HUES64 (cell line): Measurements from ENCODE around the gene MYADML2.

ENCODE experiments used
- H3K27ac ChIP-seq: 2 replicates; pipeline ENCODE4 v1.7.0; 2013; ENCODE audit warnings: low read depth, low read length, inconsistent platforms
- H3K27me3 ChIP-seq: 2 replicates; pipeline ENCODE4 v1.6.1; 2013; ENCODE audit warnings: mild to moderate bottlenecking, low read length; ENCODE audit not compliant: insufficient read depth
- H3K36me3 ChIP-seq: 2 replicates; pipeline ENCODE4 v1.6.1; 2013; ENCODE audit warnings: mild to moderate bottlenecking, low read length; ENCODE audit not compliant: insufficient read depth
- H3K4me1 ChIP-seq: 2 replicates; pipeline ENCODE4 v1.6.1; 2013; ENCODE audit warnings: mild to moderate bottlenecking, low read length, moderate library complexity; ENCODE audit not compliant: insufficient read depth
- H3K4me3 ChIP-seq: 2 replicates; pipeline ENCODE4 v1.5.1; 2013; ENCODE audit warnings: mild to moderate bottlenecking, low read length, moderate library complexity
- H3K9ac ChIP-seq: 2 replicates; pipeline ENCODE4 v1.6.1; 2013; ENCODE audit warnings: mild to moderate bottlenecking, low read depth, low read length
- H3K9me3 ChIP-seq: 2 replicates; pipeline ENCODE4 v1.6.1; 2013; ENCODE audit warnings: low read depth, low read length; ENCODE audit not compliant: insufficient read depth
- WGBS: fragments of 150-250, 120-280 bp; methylation state at CpG from one replicate; pipeline ENCODE4 v1.1.7; 2013; ENCODE audit warnings: missing lambda C conversion rate; 5-methylcytosine and 5-hydroxymethylcytosine counted together

MYADML2 gene

DNA sequence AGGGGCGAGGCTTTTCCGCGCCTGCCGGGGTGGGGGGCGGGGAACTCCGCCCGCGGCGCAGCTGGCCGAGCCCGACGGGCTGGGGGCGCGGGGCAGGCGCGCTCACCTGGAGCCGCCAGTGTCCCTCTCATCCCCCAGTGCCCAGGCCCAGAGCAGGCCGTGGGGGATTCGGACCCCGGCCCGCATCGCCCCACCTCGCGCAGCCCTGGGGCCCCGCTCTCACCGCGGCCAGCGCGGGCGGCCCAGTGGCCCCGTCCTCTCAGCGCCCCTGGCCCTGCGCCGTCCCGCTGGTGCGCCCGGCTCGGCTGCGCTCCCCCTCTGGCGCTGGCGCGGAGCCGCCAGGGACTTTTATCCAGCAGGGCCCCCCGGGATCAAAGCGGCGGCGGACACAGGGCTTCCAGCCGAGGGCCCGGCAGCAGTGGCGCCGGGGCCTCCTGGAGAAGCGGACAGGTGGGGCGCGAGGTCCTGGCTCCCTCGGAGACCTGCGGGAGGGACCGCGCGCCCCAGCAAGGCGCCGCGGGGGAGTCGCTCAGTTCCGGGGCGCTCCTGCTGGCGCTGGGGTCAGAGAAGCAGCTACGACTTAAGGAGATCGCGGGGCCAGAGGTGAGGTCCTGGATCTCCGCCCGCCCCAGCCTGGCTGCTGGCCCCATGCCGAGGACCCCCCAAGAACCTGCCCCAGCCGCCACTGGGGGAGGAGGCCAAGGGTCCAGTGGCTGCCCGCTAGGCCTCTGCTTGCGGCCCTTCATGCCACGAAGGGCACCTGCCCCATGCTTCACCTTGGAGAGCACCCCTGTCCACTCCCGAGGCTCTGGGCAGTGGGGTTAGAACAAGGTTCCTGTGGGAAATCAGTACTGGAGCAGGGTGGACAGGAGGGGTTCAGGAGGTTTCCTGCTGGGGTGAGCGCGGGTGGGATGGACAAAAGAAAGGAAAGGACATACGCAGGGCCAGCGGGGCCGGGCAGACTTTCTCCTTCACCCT lies 14.8 kb upstream of the MYADML2 start:
- WGBS: 14% methylated on average over 82 of the region's 82 CpGs
- peaks cover 98% of the 10 kb centered on the region for H3K27me3 ChIP-seq
- no peaks in the 10 kb centered on the region for H3K9me3 ChIP-seq

DNA sequence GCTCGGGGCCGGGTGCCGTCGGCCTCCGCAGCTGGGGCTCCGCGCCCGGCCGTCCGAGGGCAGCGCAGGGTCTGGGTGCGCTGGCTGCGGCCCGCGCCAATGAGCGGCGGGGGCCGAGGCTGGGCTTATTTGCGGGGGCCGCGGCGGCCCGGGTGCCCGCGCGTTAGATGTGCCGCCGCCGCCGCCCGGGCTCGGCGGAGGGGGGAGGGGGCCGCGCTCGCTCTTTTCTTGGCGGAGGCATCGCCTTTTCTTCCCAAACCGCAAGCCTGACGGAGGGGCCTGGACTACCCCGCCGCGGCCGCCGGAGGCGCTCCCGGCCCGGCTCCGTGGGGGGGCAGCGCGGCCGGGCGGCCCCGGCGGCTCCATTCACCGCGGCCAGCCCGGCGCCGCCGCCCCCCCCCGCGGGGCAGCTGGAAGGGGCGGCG lies 14.1 kb upstream of the MYADML2 start, which contains the start of gene NOTUM:
Gene NOTUM, minus strand, starts transcription at position 101 of the 425 bp plus-strand sequence. CDS start 278 bp downstream, outside the sequence.
- Histone ChIP-seq H3K27ac (no peak within 1 kb of the TSS), H3K4me3 (peak within 1 kb of the TSS; percentile 41), H3K9ac (no peak within 1 kb of the TSS), H3K36me3 (no peaks in the 10 kb centered on the region), H3K9me3 (no peaks in the 10 kb centered on the region), H3K4me1 (no peaks in the 10 kb centered on the region), H3K27me3 (peaks cover 98% of the 10 kb centered on the region)
- WGBS: under 1% methylated on average over 58 of the region's 65 CpGs

More for the DNA sequence above, 14.8 kb upstream of the MYADML2 start:
- Histone ChIP-seq H3K36me3 (no peaks in the 10 kb centered on the region), H3K9ac (no peak overlapping the region), H3K4me1 (no peaks in the 10 kb centered on the region), H3K27ac (no peak overlapping the region), H3K4me3 (peak overlapping the region; percentile 38)

DNA sequence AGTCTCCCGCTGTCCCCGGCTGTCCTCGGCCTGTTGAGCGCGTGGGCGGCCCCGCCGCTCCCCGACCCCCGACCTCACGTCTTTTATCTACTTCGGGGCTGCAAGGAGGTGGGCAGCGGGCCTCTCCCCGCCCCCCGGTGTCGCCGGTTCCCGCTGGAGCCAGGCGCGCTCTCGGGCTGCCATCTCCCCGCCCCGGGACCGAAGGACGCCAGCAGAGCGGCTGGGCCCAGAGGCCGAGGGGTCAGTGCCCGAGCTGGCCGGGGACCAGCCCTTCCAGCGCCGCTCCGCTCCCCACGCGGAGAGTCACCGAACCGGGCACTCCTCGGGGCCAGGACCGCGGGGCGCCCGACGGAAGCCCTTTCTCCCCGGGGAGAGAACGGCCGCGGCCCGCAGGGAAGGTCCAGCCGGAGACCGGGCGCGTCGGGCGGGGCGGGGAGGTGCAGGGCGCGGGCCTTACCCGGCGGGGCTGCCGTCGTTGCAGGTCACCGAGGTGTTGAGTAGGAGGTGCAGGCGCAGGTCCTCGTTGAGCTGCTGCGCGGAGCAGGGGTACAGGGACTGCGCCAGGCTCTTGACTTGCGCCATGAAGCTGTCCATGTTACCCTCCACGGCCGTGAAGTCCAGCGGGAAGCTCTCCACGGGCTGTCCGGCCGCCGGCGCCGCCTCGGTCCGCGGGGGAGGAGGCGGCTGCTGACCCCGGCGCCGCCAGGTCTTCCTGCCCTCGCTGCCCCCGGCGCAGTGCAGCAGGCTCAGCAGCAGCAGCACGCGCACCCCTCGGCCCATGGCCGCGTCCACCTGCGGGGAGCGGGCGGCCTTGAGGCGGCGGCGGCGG lies 13.3 kb upstream of the MYADML2 start:
- H3K36me3 ChIP-seq: no peaks in the 10 kb centered on the region
- no peak overlapping the region for H3K9ac ChIP-seq
- WGBS: 4% methylated on average over 98 of the region's 98 CpGs
- no peaks in the 10 kb centered on the region for H3K9me3 ChIP-seq
- peak overlapping the region; percentile 41 for H3K4me3 ChIP-seq
- no peak overlapping the region for H3K27ac ChIP-seq
- H3K27me3 ChIP-seq: peaks cover 92% of the 10 kb centered on the region
- no peaks in the 10 kb centered on the region for H3K4me1 ChIP-seq

DNA sequence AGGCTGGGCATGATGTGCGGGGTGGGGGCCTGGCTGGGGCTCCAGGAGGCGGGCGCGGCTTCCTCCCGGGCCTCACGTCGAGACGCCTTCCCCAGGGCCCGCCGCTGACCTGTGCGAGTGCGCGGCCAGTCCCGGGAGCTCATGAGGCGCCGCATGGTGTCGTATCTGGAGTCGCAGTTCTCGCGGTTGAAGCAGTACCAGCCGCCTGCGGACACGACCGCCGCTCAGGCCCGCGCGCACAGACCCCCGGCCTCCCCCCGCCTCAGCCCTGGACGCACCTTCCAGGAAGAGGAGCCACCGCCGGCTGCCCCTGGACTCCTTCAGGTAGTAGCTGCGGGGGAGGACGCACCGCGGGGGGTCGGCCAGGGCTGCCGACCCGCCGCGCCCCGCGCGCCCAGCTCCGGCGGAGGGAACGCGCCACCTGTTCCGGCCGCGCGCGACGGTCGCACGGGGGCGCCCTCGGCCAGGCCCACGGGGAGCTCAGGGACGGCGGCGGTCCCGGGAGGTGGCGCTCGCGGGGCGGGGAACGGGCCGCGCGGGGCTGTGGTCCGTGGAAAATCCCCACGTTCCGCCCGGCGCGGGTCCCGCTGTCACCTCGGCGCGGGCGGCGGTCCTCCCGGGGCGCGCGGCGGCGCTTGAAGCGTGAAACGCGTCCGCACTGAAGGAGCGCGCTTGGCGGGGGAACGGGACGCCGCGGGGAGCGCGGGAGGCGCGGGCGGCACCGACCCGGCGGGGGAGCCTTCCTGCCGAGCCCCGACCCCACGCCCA lies 12.5 kb upstream of the MYADML2 start:
- H3K36me3 ChIP-seq: no peaks in the 10 kb centered on the region
- WGBS: 4% methylated on average over 112 of the region's 112 CpGs

DNA sequence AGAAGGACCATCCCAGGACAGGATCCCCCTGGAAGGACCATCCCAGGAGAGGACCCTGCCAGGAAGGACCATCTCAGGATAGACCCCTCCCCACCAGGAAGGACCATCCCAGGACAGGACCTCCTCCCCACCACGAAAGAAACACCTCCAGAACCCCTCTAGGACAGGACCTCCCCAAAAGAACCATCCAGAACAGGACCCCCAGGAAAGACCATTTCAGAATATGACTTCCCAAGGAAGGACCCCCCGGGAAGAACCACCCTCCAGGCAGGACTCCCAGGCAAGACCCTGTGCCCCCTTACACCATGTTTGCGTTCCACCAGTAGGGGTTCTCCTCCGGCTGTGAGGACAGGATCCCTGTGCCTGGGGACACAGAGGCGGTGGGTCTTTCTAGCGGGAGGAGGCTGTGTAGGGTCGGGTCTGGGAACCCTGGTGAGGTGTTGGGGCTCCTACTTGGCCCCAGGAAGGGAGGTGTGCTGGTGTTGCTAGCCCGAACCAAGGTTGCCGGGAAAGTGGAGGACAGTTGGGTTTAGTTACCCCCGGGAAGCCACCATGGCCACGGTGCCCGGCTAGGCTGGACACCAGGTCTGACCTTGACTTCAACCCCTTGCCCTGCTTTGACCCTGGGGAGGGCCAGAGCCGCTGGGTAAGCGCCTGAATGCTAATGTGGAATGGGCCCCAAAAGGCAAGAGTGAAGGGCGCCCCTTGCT lies 11.8 kb upstream of the MYADML2 start:
- no peak overlapping the region for H3K9ac ChIP-seq
- no peaks in the 10 kb centered on the region for H3K4me1 ChIP-seq
- H3K9me3 ChIP-seq: no peaks in the 10 kb centered on the region
- no peak overlapping the region for H3K27ac ChIP-seq
- H3K27me3 ChIP-seq: peaks cover 78% of the 10 kb centered on the region
- H3K36me3 ChIP-seq: no peaks in the 10 kb centered on the region
- WGBS: 80% methylated on average over 15 of the region's 15 CpGs
- H3K4me3 ChIP-seq: peak overlapping the region; percentile 41; the same call in 1 of the 2 replicates

More for the DNA sequence above, 12.5 kb upstream of the MYADML2 start:
- no peak overlapping the region for H3K27ac ChIP-seq
- peak overlapping the region; percentile 41 for H3K4me3 ChIP-seq
- H3K9me3 ChIP-seq: no peaks in the 10 kb centered on the region
- H3K27me3 ChIP-seq: peaks cover 85% of the 10 kb centered on the region
- H3K9ac ChIP-seq: no peak overlapping the region
- no peaks in the 10 kb centered on the region for H3K4me1 ChIP-seq

DNA sequence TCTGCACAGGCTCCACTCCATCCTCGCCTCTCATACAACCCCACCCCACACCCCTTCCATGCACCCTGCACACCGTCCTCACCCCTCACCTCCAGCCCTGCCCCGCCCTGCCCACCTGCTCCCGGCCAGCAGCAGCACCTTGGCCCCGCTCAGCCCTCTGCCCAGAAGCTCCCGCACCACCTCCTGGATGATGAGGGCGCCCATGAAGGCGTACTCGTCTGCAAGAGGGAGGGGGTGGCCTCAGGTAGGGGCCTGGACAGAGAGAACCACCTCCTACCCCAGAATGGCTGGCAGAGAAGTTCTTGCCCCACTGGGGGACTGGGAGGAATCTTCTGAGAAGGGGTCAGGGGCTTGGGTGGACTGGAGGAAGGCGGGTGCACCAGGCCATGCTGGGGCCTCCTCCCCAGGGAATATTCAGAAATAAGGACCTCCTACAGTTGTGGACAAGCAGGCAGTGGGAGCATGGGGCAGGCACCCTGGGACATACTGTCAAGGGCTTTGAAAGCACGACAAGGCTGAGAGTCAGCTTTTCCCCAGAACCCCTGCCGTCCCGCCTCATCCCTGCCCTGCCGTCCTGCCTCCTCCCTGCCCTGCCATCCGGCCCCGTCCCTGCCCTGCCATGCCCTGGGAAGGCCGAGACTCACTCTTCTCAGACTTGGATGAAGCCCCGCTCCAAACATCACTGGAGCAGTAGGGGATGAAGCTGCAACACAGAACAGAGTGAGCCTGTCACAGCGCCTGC lies 10.8 kb upstream of the MYADML2 start:
- no peaks in the 10 kb centered on the region for H3K36me3 ChIP-seq
- H3K9ac ChIP-seq: no peak overlapping the region
- H3K4me3 ChIP-seq: no peak overlapping the region
- H3K27ac ChIP-seq: no peak overlapping the region
- 87% methylated on average over 19 of the region's 19 CpGs for WGBS
- H3K9me3 ChIP-seq: no peaks in the 10 kb centered on the region
- H3K27me3 ChIP-seq: peaks cover 68% of the 10 kb centered on the region
- H3K4me1 ChIP-seq: no peaks in the 10 kb centered on the region

DNA sequence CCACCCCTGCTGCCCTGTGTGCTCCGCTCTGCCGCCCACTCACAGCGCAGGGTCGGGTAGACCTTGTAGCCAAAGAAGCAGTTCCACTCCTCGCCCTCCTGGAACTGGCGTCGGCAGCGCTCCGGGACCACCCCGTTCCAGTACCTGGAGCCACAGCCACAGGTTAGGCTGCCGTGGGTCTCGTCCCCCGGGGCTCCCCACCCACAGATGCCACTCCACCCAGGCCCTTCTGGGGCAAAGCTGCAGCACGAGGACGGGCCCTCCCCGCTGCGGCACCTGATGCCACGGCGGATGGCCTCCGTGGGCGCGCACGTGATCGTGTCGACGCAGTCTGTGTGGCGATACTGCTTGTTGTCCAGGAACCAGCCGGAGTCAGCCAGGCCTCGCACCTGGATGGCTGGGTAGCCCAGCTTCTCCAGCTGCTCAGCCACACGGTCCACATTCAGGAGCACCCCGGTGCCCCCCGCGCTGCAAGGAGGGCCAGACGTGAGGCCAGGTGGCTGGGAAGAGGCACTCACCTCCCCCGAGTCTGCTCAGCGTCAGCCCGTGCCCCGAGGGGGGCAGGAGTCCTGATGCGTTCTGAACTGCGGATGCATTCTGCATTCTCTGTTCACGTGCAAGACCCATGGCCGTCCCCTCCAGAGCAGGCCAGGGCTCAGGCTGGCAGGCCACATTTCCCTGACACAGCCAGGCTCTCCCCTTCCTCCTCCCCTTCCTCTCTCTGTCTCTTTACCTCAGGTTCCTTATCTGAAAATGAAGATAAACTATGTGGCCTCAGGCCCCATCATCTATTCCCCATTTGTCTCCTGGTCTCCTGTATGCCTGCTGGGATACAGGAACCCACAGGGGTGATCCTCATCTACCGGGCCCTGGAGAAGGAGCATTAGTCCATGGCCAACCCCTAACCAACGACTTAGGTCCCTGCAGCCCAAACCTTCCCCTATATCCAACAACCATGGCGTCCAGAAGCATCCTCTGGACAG lies 9.9 kb upstream of the MYADML2 start:
- Histone ChIP-seq H3K27me3 (peaks cover 59% of the 10 kb centered on the region), H3K9ac (no peak overlapping the region), H3K4me1 (no peaks in the 10 kb centered on the region), H3K9me3 (no peaks in the 10 kb centered on the region), H3K36me3 (no peaks in the 10 kb centered on the region), H3K4me3 (no peak overlapping the region), H3K27ac (no peak overlapping the region)
- WGBS: 87% methylated on average over 45 of the region's 45 CpGs

DNA sequence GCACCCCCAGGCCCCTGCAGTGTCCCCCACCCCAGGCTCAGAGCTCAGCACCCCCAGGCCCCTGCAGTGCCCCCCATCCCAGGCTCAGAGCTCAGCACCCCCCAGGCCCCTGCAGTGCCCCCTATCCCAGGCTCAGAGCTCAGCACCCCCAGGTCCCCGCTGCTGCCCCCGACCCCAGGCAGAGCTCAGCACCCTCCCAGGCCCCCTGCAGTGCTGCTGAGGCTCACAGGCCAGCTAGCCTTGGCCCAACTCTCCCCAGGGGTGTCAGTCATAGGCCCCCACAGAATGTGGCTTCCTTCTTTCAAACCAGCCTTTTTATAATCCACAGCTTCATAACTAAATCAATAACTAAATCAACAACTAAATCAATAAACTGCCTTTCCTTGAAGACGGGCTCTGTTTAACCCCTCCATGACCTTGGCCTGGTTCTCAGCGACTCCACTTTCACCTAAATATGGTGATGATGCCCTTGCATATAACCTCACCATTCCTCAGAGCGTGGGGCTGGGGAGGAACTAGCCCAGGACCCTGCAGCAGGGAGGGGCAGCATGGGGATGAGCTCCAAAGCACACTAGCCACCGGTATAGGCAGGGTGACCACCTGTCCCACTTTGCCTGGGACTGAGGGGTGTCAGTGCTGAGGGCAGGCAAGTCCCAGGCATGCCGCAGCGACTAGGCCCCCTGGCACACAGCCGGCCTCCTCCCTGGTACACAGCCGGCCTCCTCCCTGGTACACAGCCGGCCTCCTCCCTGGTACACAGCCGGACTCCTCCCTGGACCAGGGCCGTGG lies 8.9 kb upstream of the MYADML2 start:
- Histone ChIP-seq H3K27me3 (peaks cover 49% of the 10 kb centered on the region), H3K4me3 (no peak overlapping the region), H3K9ac (no peak overlapping the region), H3K36me3 (no peaks in the 10 kb centered on the region), H3K4me1 (no peaks in the 10 kb centered on the region), H3K27ac (no peak overlapping the region), H3K9me3 (no peaks in the 10 kb centered on the region)
- 89% methylated on average over 13 of the region's 13 CpGs for WGBS
